Stimulated activated CD8-positive, alpha-beta memory T cell treated with anti-CD3 and anti-CD28 coated beads, Interleukin-4, amount 100 ng/mL, for 4 hours (primary cell): Measurements from ENCODE around the gene CES2.
"Not testable (repeated sequence)": the region's sequence is repeated elsewhere in the genome, so short reads cannot be mapped to it uniquely, and the experiment has no call there.

Source experiments
- DNase-seq, 2 donors: peaks; one replicate each; pipeline ENCODE4 v3.0.0-alpha.2; 2020; ENCODE audit warnings: low read depth in 2 of 2, low spot score in 1 of 2

Gene CES2

GRCh38 chr16:66934138-66934838, 1.0 kb upstream of the CES2 start, which contains the start of gene CIAO2B:
Gene CIAO2B, minus strand, starts transcription at chr16:66934402. Its CDS starts 38 bp downstream, at chr16:66934364.
- DNase-seq = peak; percentile 75 to 80

DNA sequence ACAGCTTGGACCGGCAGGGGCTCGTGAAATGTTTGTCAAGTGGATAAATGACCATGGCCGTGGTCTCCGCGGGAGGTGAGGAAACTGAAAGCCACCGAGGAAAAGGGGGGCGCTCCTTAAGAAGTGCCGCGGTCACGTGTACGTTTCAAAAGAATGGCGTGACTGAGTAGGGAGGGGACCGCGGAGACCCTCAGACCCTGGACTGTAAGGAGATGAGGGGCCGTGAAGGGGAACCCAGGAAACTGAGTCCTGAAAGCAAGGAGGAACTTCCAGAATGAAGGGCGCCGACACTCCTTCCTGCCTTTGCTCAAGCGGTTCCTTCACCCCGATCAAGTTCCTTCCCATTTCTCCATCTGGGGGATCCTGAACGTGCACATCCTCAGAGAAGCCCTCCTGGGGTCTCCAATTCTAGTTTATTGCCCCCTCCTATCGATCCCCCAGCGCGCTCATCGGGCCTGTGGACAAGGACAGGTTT, 440 bp upstream of the CES2 start:
- DNase-seq = not testable (repeated sequence)

DNA sequence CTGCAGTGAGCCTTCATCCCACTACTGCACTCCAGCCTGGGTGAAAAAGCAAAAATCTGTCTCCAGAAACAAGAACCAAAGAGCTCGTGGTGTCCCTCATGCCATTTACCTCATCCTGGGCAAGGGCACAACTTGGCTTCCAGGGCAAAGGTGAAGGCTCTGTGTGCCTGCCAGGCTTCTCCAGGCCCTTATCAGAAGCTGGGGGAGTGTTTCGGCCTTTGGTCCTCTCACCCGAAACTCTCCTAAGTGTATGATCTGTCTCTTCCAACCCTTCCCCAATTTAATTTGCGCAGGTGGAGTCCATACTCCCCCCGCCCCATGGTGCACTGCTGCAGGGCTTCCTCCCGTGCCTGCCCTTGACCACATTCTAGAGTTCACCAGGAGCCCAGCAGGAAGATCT, 1.1 kb downstream of the CES2 start:
- no peak for DNase-seq

- DNase-seq = no peak
Observed at GRCh38 chr16:66936889-66937554, 1.7 kb downstream of the CES2 start.

DNA sequence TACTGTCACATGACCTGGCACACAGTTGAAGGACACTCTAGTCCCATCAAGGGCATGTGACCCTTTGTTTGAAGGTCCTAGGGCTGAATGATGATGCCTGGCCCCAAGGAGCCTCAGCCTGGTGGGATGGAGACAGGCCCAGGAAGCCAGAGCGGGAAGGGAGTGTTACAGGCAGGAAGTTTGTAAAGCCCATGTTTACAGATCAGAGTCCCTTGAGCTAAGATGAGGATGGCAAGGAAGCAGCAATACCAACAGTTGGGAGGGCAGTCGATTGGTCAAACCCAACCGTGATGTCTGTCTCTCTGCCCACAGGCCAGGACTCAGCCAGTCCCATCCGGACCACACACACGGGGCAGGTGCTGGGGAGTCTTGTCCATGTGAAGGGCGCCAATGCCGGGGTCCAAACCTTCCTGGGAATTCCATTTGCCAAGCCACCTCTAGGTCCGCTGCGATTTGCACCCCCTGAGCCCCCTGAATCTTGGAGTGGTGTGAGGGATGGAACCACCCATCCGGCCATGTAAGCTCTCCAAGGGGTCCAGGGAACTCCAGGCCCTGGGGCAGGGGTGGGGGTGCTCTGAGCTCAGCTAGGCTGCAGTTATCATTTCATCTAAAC, 2.5 kb downstream of the CES2 start:
- no peak for DNase-seq

DNA sequence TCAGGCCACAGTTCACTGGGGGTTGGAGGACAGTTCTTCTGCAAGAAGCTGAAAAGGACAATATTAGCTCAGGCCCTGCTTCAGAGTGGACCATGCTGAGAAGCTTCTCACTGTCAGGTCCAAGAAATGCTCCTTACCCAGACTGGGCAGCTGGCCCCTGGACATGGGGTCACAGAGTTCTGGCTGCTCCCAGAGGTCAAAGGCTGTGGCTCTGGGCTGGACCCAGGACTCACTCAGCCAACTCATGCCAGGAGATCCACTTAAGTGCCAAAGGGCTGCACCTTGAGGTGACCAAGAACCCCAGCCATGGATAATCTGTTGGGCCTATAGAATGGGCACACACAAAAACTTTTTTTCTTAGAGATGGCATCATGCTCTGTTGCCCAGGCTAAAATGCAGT, 4.0 kb downstream of the CES2 start:
- DNase-seq = no peak

DNA sequence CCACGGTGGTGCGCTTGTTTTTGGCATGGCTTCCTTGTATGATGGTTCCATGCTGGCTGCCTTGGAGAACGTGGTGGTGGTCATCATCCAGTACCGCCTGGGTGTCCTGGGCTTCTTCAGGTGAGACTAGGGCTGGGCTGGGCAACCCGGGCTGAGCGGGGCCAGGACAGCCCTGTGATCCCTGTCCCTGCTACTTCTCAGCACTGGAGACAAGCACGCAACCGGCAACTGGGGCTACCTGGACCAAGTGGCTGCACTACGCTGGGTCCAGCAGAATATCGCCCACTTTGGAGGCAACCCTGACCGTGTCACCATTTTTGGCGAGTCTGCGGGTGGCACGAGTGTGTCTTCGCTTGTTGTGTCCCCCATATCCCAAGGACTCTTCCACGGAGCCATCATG, 4.9 kb downstream of the CES2 start:
- no peak for DNase-seq

DNA sequence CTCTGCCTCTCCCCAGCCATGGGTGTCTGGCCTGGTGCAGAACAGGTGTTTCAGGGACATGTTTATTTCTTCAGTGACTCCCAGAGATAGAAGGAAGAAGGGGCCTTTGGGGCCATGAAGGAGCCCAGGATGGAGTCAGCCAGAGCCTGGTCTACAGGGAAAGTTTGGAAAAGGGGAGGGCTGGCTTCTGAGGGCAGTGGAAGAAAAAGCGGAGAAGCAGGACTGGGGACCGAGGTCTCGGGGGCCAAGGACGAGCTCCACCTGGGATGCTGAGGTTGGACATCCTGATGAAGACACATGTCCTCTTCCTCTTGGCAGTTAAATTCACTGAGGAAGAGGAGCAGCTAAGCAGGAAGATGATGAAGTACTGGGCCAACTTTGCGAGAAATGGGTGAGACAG, 7.7 kb downstream of the CES2 start:
- no peak for DNase-seq

DNA sequence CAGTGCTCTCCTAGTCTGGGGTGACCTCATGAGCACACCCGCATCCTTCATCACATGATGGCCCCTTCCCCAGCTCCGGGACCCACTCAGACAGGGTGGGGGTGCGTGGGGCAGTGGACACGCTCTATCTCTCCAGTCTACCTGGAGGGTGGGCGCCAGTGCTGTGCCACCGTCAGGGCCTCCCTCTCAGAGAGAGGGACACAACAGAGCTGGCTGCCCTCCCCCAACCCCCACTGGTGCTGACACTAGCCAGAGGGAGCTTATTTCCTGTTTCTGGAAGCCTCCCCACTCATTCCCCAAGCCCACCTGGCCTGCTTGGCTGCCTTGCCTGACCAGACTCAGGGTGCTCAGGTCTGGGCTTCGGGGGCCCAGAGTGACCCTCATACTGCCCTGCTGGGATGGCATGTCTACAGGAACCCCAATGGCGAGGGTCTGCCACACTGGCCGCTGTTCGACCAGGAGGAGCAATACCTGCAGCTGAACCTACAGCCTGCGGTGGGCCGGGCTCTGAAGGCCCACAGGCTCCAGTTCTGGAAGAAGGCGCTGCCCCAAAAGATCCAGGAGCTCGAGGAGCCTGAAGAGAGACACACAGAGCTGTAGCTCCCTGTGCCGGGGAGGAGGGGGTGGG, 8.2 kb downstream of the CES2 start:
- DNase-seq = no peak

GRCh38 chr16:66944054-66944441, 8.7 kb downstream of the CES2 start:
- DNase-seq = no peak

GRCh38 chr16:66944971-66945370, 9.7 kb downstream of the CES2 start:
- DNase-seq = not testable (repeated sequence)

DNA sequence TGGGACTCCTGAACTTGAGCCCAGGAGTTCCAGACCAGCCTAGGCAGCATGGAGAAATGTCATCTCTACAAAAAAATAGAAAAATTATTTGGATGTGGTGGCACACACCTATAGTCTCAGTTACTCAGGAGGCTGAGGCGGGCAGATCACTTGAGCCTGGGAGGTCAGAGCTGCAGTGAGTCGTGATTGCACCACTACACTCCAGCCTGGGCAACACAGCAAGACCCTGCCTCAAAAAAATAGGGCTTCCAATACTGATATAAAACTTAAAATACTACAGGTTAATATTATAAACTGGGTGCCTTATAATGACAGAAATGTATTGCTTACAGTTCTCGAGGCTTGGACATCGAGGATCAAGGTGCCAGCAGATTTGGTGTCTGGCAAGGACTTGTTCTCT, 10.6 kb downstream of the CES2 start:
- DNase-seq = no peak

- DNase-seq = no peak
Observed at GRCh38 chr16:66946541-66946940, 11.2 kb downstream of the CES2 start.

DNA sequence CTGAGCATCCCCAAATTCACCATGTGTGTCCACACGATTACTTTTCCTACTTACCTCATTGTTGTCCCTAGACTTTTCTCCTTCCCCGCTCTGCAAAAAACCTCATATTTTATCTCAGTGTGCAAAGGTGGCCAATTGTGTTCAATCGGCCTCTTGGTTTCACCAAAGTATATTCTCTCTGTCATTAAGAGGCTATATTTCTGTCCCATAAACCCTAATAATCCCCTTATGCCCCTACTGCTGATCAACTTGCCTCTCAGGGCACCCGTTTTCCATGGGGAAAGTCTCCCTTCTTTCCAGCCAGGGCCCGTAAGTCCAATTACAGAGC, 11.6 kb downstream of the CES2 start:
- no peak for DNase-seq

DNA sequence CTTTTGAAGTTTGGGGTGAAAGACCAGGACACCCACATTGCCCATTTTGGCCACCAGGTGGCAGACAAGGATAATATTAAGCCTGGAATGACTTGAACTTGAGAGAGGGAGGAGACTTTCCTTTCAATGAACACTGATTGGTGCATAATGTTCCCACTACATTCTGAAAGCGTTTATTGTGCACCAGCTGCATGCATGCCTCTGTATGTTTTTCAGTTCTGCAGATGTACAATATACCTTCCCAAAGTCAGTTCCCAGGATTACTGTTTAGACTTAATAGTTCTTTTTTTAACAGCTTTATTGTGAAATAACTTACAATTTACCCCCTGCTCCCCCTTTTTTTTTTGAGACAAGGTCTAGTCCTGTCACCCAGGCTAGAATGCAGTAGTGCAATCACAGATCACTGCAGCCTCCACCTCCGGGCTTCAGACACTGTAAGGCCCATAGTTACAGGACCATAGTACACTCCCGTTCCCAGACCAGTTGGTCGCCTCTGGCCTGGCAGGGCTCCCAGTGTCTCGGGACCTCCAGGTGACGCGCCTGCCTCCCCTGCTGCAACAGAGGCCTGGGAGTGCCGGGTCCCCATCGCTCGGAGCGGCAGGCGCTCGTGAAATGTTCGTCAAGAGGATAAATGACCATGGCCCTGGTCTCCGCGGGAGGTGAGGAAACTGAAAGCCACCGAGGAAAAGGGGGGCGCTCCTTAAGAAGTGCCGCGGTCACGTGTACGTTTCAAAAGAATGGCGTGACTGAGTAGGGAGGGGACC, 12.2 kb downstream of the CES2 start:
- peak; percentile 58 to 78 for DNase-seq

- no peak for DNase-seq
Observed at GRCh38 chr16:66948134-66948836, 13.0 kb downstream of the CES2 start.

DNA sequence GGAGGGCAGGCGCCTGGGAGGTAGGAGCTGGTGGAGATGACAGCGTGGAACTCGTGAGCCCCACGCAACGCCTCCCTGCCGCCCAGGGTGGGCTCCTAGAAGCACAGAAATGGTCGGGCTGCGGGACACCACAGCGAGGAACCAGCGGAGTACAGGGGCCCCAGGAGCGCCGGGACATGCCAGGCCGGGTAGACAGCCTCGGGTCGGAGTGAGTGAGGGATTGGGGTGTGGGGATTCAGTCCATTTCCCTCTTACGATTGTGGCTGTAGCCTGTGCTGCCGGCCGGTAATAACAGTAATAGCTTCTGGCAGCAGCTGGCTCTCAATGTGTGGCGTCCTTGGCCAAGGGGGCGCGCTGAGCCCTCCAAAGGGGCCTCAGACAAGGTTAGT, 13.5 kb downstream of the CES2 start:
- DNase-seq = no peak

DNA sequence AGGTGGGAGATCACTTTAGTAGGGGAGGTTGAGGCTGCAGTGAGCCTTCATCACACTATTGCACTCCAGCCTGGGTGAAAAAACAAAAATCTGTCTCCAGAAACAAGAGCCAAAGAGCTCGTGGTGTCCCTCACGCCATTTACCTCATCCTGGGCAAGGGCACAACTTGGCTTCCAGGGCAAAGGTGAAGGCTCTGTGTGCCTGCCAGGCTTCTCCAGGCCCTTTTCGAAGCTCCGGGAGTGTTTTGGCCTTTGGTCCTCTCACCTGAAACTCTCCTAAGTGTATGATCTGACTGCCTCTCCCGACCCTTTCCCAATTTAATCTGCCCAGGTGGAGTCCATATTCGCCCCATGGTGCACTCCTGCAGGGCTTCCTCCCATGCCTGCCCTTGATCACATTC, 14.2 kb downstream of the CES2 start:
- DNase-seq = no peak

DNA sequence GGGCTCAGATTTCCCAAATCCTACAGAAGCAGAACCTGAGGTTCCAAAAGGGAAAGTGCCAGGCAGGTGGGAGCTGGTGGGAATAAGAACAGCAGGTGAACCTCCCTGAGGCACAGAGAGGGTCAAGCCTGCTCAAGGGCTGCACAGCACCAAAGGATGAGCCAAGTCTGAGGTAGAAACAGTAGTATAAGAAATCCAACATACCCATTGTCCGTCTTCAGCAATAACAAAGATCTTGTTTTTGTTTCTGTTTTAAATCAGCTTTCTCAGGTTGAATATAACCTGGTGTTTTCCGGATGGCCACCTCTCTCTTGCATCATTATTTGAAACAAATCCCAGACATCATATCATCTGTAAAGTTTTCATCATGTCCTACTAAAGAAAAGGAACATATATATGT, 15.1 kb downstream of the CES2 start:
- DNase-seq = no peak

DNA sequence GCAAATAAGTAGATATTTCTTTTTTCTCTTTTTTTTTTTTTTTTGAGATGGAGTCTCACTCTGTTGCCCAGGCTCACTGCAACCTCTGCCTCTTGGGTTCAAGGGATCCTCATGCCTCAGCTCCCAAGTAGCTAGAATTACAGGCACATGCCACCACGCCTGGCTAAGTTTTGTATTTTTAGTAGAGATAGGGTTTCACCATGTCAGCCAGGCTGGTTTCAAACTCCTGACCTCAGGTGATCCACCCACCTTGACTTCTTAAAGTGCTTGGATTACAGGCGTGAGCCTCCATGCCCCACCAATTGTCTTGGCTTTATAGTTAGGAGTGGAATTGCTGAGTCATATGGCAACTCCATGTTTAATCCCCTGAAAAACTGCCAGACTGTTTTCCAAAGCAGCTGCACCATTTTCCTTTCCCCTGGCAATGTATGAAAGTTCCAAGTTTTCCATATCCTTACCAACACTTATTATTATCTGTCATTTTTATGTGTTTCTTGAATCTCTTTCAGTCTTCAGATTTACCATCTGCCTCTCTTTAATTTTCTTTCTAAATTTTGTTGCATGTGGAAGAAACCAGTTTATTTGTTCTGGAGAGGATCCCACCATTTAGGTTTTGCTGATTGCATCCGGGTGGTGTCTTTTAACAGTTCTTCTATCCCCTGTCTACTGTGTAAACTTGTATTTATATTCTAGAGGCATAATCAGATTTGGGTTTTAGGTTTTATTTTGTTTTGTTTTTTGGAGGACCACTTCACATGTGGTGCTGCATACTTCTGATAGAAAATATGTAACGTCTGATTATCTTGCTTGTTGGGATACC, 15.9 kb downstream of the CES2 start:
- no peak for DNase-seq
